RWPE1 (cell line): Measurements from ENCODE around the gene HSPB9.

Source experiments
- CTCF ChIA-PET: fragments of 350-600 bp; sonication (Branson Sonifier 250); formaldehyde crosslinking; extraction: SDS; loops from one replicate; lab custom pipeline; 2021; lab: Yijun Ruan, JAX
- POLR2A ChIA-PET: fragments of 400-600 bp; formaldehyde crosslinking; extraction: SDS; loops from one replicate; lab custom pipeline; 2020; ENCODE audit warnings: antibody characterized with exemption; ENCODE audit not compliant: low non-redundant PET; lab: Yijun Ruan, JAX
- DNase-seq: peaks from one replicate; pipeline ENCODE4 v3.0.0; 2012; ENCODE audit warnings: low spot score
- H3K27ac ChIP-seq: fragments of 450-650 bp; 2 replicates; pipeline ENCODE4 v1.5.1; 2017
- TF ChIP-seq, protein P1 (sequence below): fragments of 450-650 bp; conservative IDR thresholded peaks from 2 replicates; pipeline ENCODE4 v1.5.1; 2017; ENCODE audit warnings: low read depth, mild to moderate bottlenecking

The HSPB9 gene

DNA sequence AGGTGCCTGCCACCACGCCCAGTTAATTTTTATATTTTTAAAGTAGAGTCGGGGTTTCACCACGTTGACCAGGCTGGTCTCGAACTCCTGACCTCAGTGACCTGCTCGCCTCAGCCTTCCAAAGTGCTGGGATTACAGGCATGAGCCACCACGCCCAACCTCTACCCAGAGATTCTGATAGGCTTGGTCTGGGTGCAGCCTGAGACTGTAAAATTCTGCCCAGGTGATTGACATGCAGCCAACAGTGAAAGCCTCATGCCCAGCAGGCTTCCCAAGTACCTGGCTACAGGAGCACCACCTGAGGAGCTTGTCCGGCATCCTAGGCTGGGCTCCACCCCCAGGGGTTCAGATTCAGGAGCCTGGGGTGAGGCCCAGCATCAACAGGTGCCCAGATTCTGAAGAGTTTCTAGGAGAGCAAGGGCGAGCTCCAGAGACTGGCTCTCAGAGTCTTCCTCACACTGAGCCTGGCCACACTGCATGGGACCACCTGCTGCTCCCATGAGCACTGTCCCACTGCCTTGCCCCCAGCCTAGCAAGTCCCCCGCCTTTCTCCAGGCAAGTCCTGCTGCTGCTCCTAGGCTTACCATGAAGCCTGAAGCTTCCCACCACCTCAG lies 41.0 kb upstream of the HSPB9 start:
- DNase-seq, result no peak
- TF ChIP-seq, protein P1, sequence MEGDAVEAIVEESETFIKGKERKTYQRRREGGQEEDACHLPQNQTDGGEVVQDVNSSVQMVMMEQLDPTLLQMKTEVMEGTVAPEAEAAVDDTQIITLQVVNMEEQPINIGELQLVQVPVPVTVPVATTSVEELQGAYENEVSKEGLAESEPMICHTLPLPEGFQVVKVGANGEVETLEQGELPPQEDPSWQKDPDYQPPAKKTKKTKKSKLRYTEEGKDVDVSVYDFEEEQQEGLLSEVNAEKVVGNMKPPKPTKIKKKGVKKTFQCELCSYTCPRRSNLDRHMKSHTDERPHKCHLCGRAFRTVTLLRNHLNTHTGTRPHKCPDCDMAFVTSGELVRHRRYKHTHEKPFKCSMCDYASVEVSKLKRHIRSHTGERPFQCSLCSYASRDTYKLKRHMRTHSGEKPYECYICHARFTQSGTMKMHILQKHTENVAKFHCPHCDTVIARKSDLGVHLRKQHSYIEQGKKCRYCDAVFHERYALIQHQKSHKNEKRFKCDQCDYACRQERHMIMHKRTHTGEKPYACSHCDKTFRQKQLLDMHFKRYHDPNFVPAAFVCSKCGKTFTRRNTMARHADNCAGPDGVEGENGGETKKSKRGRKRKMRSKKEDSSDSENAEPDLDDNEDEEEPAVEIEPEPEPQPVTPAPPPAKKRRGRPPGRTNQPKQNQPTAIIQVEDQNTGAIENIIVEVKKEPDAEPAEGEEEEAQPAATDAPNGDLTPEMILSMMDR, result no peak
- 0 out of 2 replicates have a peak overlapping the region, but pooled peaks have one; percentile 3 for H3K27ac ChIP-seq
- POLR2A ChIA-PET, result no interaction called here
- CTCF ChIA-PET, result no interaction called here

DNA sequence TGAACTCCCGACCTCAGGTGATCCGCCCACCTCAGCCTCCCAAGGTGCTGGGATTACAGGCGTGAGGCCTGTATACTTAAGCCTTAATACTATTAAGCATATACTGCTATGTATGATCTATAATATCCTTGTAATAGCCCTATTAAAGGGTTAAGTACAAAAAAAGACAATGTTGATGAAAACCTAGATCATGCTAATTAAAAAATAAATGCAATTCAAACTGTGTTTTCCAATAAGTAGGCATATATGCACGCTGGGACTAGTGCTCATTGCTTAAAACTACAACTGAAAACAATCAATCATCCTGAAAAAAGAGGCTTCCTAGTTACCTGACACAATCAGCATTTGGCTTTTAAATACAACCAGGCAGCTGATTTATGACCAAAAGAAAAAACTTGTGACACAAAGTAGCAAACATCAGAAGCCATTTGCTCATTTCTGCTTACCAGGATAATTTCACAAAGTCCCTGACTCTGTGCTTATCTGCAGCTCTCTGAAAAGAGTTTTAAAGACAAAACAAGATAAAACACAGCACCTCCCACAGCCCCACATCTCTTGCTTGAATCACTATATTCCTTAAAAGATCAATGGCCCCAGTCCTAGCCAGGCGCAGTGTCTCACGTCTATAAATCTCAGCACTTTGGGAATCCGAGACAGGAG lies 35.4 kb upstream of the HSPB9 start:
- POLR2A ChIA-PET, result no interaction called here

DNA sequence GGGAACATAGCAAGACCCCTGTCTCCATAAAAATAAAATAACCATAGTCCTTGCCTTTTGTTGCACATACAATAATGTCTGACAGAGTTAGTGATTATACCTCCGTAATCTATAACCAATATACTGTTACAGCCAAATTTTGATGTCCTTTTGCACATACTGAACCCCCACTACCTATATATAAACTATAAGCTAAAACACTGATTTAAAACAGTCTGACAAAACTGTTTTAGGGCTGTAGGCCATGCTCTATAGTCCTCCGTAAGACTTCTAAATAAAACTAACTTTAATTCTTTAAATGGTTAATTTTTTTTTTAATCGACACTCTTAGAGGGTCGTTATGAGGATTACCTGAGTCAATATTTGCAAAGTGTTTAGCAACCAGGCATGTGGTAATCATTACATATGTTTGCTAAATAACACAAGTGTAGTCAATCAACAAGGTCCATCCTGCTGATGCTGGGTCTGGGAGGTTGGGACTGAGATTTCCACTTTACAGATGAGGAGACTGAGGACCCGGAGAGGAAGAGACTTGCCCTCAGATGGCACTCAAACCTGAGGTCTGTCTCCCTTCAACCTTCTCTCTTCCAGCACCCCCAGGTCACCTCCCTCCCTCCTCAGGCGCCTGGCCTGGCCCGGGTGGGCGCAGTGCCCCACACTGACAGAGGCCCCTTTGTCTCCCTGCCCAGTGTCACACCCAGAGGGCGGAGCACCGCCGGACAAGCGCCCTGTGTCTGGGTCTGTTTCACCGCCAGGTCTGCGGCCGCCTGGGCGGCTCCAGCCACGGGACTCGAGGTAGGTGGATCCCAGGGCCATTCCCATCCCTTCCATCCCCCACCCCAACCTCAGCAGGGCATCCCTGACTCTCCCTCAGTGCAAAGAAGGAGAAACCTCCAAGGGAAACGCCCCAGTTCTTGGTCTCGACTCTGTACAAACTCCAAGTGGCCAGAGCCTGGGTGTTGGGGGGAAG lies 34.6 kb upstream of the HSPB9 start:
- no peak overlapping the region for H3K27ac ChIP-seq
- no peak for DNase-seq
- ChIA-PET CTCF (no interaction called here), POLR2A (no interaction called here)
- TF ChIP-seq, protein P1, result no peak

More for the DNA sequence above, 35.4 kb upstream of the HSPB9 start:
- H3K27ac ChIP-seq, result no peak overlapping the region
- TF ChIP-seq, protein P1, result no peak
- no peak for DNase-seq
- CTCF ChIA-PET, result no interaction called here

DNA sequence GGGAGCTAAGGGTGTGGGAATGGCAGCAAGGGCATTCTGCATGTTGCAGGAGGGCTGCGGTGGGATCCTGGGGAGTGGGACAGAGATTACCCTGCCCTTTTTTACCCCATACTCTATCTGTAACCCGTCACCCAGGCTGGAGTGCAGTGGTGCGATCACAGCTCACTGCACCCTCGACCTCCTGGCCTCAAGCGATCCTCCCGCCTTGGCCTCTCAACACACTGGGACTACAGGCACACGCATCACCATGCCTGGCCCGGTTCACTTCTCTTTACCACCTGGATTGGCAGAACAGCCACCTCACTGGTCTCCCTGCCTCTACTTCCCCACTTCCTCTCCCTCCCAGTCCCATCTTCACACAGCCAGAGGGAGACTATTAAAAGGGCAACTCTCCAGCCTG lies 33.9 kb upstream of the HSPB9 start:
- TF ChIP-seq, protein P1, result no peak
- POLR2A ChIA-PET, result no interaction called here
- DNase-seq, result no peak
- H3K27ac ChIP-seq, result no peak overlapping the region
- CTCF ChIA-PET, result interaction anchor here (0.6 kb wide), 1 partner anchor 13 kb away, joined by 5 read pairs; no protein-coding TSS in a partner anchor

DNA sequence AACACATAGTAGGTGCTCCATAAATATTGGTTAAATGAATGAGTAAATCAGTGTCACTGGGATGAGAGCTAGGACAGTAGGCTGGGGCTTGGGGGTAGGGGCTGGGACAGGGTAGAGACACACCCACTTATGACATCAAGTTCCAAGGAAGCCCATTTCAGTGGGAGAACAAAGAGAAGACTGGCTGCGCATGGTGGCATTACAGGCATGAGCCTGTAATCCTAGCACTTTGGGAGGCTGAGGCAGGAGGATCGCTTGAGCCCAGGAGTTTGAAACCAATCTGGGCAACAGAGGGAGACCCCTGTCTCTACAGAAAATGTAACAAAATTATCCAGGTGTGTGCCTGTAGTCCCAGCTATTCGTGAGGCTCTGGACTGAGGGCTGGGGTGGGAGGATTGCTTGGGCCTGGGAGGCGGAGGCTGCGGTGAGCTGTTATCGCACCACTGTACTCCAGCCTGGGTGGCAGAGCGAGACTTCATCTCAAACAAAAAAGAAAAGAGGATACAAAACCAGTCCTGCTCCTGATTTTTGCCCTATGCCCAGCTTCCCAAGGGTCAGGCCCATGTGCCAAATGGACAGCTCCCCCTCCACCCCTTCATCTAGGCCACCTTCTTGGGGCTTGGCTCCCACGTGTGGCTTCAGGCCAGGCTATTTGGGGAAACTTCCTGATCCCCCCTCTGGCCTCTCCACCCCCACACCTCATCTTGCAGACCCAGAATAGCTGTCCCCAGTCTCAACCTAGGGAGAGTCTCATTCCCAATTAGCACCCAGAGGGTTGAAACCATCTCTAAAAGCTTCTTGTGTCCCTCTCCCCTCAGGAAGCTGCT lies 31.4 kb upstream of the HSPB9 start:
- CTCF ChIA-PET, result interaction anchor here (0.6 to 1.3 kb wide), 6 partner anchors 10 to 315 kb away, joined by 3 to 6 read pairs (median 3); no protein-coding TSS in a partner anchor
- TF ChIP-seq, protein P1, result no peak
- DNase-seq, result no peak
- POLR2A ChIA-PET, result no interaction called here
- H3K27ac ChIP-seq, result no peak overlapping the region
